ENCODE data around the gene SETBP1. TPM values are rescaled to one million over a fixed set of nuclear protein-coding genes. Genes with fewer than 3 reads are reported as not detected.

Gene SETBP1
- total RNA-seq, 1 donor: 22.8 TPM

- Histone ChIP-seq H3K4me2 (ENCODE audit: insufficient read depth, low read length) (peak overlapping the region; percentile 89), H2AFZ (ENCODE audit: low read length) (peak overlapping the region; percentile 82), H3K27me3 (ENCODE audit: insufficient read depth, low read length) (peaks cover 23% of the 10 kb centered on the region), H3K79me2 (ENCODE audit: insufficient read depth, low read length) (no peaks in the 10 kb centered on the region), H3K36me3 (ENCODE audit: insufficient read depth, low read length) (no peaks in the 10 kb centered on the region), H3K9me3 (ENCODE audit: low read depth, low read length) (no peaks in the 10 kb centered on the region), H3K4me3 (ENCODE audit: insufficient read depth, low read length) (peak overlapping the region; percentile 77), H3K4me1 (ENCODE audit: insufficient read depth, low read length) (no peaks in the 10 kb centered on the region), H4K20me1 (ENCODE audit: insufficient read depth, low read length) (no peaks in the 10 kb centered on the region), H3K27ac (ENCODE audit: low read depth, low read length) (peak overlapping the region; percentile 55)
- TF ChIP-seq CTCF (IDR thresholded peaks at IDR 0.05; ENCODE audit: extremely low read depth, low read depth, low read length): peak; percentile 58
- DNase-seq (ENCODE audit: insufficient read length, low spot score, missing footprints): peak; percentile 100
These were observed 1.4 kb upstream of the SETBP1 start for GRCh38 chr18:44679056-44679913.

GRCh38 chr18:44679914-44680272 is 795 bp upstream of the SETBP1 start:
- no peak for TF ChIP-seq CTCF (IDR thresholded peaks at IDR 0.05; ENCODE audit: extremely low read depth, low read depth, low read length)
- peak; percentile 96 for DNase-seq (ENCODE audit: insufficient read length, low spot score, missing footprints)
- Histone ChIP-seq H3K27ac (ENCODE audit: low read depth, low read length) (no peak overlapping the region), H2AFZ (ENCODE audit: low read length) (no peak overlapping the region), H4K20me1 (ENCODE audit: insufficient read depth, low read length) (no peaks in the 10 kb centered on the region), H3K4me3 (ENCODE audit: insufficient read depth, low read length) (peak overlapping the region; percentile 77), H3K9me3 (ENCODE audit: low read depth, low read length) (no peaks in the 10 kb centered on the region), H3K79me2 (ENCODE audit: insufficient read depth, low read length) (no peaks in the 10 kb centered on the region), H3K27me3 (ENCODE audit: insufficient read depth, low read length) (peaks cover 23% of the 10 kb centered on the region), H3K4me2 (ENCODE audit: insufficient read depth, low read length) (peak overlapping the region; percentile 78), H3K36me3 (ENCODE audit: insufficient read depth, low read length) (no peaks in the 10 kb centered on the region), H3K4me1 (ENCODE audit: insufficient read depth, low read length) (no peaks in the 10 kb centered on the region)

GRCh38 chr18:44681076-44681970 is 635 bp downstream of the SETBP1 start:
- no peak overlapping the region for H3K27ac ChIP-seq (ENCODE audit: low read depth, low read length)
- H3K27me3 ChIP-seq (ENCODE audit: insufficient read depth, low read length): peaks cover 26% of the 10 kb centered on the region
- H3K79me2 ChIP-seq (ENCODE audit: insufficient read depth, low read length): no peaks in the 10 kb centered on the region
- no peak for TF ChIP-seq CTCF (IDR thresholded peaks at IDR 0.05; ENCODE audit: extremely low read depth, low read depth, low read length)
- no peaks in the 10 kb centered on the region for H3K36me3 ChIP-seq (ENCODE audit: insufficient read depth, low read length)
- H4K20me1 ChIP-seq (ENCODE audit: insufficient read depth, low read length): no peaks in the 10 kb centered on the region
- H3K4me2 ChIP-seq (ENCODE audit: insufficient read depth, low read length): peak overlapping the region; percentile 77
- DNase-seq (ENCODE audit: insufficient read length, low spot score, missing footprints): peak; percentile 73
- H2AFZ ChIP-seq (ENCODE audit: low read length): peak overlapping the region; percentile 53
- H3K9me3 ChIP-seq (ENCODE audit: low read depth, low read length): no peaks in the 10 kb centered on the region
- peak overlapping the region; percentile 77 for H3K4me3 ChIP-seq (ENCODE audit: insufficient read depth, low read length)
- no peaks in the 10 kb centered on the region for H3K4me1 ChIP-seq (ENCODE audit: insufficient read depth, low read length)

Data from osteoblast (primary cell).